Measurements from ENCODE around the gene KCNH4.

DNA sequence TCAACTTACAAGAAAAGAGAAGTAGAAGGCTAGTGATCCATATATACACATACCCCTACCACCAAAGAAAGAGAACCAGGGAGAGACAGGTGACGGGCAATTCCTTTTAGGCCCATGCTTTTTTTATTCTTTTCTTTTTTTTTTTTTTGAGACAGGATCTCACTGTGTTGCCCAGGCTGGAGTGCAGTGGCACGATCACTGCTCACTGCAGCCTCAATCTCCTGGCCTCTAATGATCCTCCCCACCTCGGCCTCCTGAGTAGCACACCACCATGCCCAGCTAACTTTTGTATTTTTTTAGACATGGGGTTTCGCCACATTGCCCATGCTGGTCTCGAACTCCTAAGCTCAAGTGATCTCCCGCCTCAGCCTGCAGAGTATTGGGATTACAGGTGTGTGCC is 53.5 kb downstream of the KCNH4 start:
- TF ChIP-seq, protein P1, sequence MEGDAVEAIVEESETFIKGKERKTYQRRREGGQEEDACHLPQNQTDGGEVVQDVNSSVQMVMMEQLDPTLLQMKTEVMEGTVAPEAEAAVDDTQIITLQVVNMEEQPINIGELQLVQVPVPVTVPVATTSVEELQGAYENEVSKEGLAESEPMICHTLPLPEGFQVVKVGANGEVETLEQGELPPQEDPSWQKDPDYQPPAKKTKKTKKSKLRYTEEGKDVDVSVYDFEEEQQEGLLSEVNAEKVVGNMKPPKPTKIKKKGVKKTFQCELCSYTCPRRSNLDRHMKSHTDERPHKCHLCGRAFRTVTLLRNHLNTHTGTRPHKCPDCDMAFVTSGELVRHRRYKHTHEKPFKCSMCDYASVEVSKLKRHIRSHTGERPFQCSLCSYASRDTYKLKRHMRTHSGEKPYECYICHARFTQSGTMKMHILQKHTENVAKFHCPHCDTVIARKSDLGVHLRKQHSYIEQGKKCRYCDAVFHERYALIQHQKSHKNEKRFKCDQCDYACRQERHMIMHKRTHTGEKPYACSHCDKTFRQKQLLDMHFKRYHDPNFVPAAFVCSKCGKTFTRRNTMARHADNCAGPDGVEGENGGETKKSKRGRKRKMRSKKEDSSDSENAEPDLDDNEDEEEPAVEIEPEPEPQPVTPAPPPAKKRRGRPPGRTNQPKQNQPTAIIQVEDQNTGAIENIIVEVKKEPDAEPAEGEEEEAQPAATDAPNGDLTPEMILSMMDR (CRISPR knock-in tag; IDR thresholded peaks at IDR 0.05) = no peak
- TF ChIP-seq, protein P2, sequence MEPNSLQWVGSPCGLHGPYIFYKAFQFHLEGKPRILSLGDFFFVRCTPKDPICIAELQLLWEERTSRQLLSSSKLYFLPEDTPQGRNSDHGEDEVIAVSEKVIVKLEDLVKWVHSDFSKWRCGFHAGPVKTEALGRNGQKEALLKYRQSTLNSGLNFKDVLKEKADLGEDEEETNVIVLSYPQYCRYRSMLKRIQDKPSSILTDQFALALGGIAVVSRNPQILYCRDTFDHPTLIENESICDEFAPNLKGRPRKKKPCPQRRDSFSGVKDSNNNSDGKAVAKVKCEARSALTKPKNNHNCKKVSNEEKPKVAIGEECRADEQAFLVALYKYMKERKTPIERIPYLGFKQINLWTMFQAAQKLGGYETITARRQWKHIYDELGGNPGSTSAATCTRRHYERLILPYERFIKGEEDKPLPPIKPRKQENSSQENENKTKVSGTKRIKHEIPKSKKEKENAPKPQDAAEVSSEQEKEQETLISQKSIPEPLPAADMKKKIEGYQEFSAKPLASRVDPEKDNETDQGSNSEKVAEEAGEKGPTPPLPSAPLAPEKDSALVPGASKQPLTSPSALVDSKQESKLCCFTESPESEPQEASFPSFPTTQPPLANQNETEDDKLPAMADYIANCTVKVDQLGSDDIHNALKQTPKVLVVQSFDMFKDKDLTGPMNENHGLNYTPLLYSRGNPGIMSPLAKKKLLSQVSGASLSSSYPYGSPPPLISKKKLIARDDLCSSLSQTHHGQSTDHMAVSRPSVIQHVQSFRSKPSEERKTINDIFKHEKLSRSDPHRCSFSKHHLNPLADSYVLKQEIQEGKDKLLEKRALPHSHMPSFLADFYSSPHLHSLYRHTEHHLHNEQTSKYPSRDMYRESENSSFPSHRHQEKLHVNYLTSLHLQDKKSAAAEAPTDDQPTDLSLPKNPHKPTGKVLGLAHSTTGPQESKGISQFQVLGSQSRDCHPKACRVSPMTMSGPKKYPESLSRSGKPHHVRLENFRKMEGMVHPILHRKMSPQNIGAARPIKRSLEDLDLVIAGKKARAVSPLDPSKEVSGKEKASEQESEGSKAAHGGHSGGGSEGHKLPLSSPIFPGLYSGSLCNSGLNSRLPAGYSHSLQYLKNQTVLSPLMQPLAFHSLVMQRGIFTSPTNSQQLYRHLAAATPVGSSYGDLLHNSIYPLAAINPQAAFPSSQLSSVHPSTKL (CRISPR knock-in tag; IDR thresholded peaks at IDR 0.05) = no peak
- TF ChIP-seq, protein P3, sequence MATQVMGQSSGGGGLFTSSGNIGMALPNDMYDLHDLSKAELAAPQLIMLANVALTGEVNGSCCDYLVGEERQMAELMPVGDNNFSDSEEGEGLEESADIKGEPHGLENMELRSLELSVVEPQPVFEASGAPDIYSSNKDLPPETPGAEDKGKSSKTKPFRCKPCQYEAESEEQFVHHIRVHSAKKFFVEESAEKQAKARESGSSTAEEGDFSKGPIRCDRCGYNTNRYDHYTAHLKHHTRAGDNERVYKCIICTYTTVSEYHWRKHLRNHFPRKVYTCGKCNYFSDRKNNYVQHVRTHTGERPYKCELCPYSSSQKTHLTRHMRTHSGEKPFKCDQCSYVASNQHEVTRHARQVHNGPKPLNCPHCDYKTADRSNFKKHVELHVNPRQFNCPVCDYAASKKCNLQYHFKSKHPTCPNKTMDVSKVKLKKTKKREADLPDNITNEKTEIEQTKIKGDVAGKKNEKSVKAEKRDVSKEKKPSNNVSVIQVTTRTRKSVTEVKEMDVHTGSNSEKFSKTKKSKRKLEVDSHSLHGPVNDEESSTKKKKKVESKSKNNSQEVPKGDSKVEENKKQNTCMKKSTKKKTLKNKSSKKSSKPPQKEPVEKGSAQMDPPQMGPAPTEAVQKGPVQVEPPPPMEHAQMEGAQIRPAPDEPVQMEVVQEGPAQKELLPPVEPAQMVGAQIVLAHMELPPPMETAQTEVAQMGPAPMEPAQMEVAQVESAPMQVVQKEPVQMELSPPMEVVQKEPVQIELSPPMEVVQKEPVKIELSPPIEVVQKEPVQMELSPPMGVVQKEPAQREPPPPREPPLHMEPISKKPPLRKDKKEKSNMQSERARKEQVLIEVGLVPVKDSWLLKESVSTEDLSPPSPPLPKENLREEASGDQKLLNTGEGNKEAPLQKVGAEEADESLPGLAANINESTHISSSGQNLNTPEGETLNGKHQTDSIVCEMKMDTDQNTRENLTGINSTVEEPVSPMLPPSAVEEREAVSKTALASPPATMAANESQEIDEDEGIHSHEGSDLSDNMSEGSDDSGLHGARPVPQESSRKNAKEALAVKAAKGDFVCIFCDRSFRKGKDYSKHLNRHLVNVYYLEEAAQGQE (IDR thresholded peaks at IDR 0.05; ENCODE audit: borderline replicate concordance in 1 of 2, low read depth in 1 of 2, low read length in 2 of 2) = no peak
- TF ChIP-seq ZNF598 (CRISPR knock-in tag; IDR thresholded peaks at IDR 0.05; ENCODE audit: borderline replicate concordance) = no peak
- TF ChIP-seq, protein P4, sequence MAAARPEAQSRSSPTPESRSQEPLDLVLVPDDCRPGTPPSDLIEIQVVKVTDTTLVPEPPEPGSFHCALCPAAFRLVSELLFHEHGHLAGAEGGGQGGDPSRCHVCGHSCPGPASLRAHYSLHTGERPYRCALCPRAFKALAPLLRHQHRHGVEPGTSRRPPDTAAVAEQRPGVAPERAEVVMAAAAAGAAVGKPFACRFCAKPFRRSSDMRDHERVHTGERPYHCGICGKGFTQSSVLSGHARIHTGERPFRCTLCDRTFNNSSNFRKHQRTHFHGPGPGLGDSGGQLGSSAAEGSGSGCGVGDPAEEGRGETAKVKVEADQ (CRISPR knock-in tag; IDR thresholded peaks at IDR 0.05; ENCODE audit: borderline replicate concordance) = no peak
- TF ChIP-seq, protein P5, sequence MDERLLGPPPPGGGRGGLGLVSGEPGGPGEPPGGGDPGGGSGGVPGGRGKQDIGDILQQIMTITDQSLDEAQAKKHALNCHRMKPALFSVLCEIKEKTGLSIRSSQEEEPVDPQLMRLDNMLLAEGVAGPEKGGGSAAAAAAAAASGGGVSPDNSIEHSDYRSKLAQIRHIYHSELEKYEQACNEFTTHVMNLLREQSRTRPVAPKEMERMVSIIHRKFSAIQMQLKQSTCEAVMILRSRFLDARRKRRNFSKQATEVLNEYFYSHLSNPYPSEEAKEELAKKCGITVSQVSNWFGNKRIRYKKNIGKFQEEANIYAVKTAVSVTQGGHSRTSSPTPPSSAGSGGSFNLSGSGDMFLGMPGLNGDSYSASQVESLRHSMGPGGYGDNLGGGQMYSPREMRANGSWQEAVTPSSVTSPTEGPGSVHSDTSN (CRISPR knock-in tag; IDR thresholded peaks at IDR 0.05) = no peak
- TF ChIP-seq SMC3 (IDR thresholded peaks at IDR 0.05; ENCODE audit: low read length) = no peak
- no peak for TF ChIP-seq KLF6 (CRISPR knock-in tag; IDR thresholded peaks at IDR 0.05)
- TF ChIP-seq POLR2AphosphoS5 (IDR thresholded peaks at IDR 0.05; ENCODE audit: low read depth, low read length) = no peak
- TF ChIP-seq, protein P6, sequence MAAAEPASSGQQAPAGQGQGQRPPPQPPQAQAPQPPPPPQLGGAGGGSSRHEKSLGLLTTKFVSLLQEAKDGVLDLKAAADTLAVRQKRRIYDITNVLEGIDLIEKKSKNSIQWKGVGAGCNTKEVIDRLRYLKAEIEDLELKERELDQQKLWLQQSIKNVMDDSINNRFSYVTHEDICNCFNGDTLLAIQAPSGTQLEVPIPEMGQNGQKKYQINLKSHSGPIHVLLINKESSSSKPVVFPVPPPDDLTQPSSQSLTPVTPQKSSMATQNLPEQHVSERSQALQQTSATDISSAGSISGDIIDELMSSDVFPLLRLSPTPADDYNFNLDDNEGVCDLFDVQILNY (CRISPR knock-in tag; conservative IDR thresholded peaks at IDR 0.05) = no peak
- TF ChIP-seq, protein P7, sequence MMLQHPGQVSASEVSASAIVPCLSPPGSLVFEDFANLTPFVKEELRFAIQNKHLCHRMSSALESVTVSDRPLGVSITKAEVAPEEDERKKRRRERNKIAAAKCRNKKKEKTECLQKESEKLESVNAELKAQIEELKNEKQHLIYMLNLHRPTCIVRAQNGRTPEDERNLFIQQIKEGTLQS (CRISPR knock-in tag; IDR thresholded peaks at IDR 0.05) = no peak
- TF ChIP-seq FOXM1 (CRISPR knock-in tag; IDR thresholded peaks at IDR 0.05) = no peak
- no peak for TF ChIP-seq ELF3 (CRISPR knock-in tag; IDR thresholded peaks at IDR 0.05)

Measured in HepG2 (cell line).